Activated CD8-positive, alpha-beta memory T cell treated with anti-CD3 and anti-CD28 coated beads for 36 hours (primary cell): ENCODE measurements around the gene NXF1. TPM values are rescaled to one million over a fixed set of nuclear protein-coding genes. Genes with fewer than 3 reads are reported as not detected.
"Not testable (repeated sequence)": the region's sequence is repeated elsewhere in the genome, so short reads cannot be mapped to it uniquely, and the experiment has no call there.

Experiments
- CTCF ChIA-PET: fragments of 350-600 bp; sonication (Branson Sonifier 250); formaldehyde crosslinking; loops from one replicate; lab custom pipeline; 2021; ENCODE audit warnings: antibody characterized with exemption; lab: Charles Lee
- POLR2A ChIA-PET: fragments of 350-600 bp; sonication (Branson Sonifier 250); formaldehyde crosslinking; loops from one replicate; lab custom pipeline; 2021; ENCODE audit warnings: antibody characterized with exemption; lab: Charles Lee
- total RNA-seq, 2 experiments: library from RNA; stranded (reverse); gene quantifications; one replicate each; pipeline ENCODE4 v1.2.3, GENCODE V29; 2021

The NXF1 gene
- total RNA-seq, 2 experiments from 2014 or later, result 93.1 to 95.4 TPM

DNA sequence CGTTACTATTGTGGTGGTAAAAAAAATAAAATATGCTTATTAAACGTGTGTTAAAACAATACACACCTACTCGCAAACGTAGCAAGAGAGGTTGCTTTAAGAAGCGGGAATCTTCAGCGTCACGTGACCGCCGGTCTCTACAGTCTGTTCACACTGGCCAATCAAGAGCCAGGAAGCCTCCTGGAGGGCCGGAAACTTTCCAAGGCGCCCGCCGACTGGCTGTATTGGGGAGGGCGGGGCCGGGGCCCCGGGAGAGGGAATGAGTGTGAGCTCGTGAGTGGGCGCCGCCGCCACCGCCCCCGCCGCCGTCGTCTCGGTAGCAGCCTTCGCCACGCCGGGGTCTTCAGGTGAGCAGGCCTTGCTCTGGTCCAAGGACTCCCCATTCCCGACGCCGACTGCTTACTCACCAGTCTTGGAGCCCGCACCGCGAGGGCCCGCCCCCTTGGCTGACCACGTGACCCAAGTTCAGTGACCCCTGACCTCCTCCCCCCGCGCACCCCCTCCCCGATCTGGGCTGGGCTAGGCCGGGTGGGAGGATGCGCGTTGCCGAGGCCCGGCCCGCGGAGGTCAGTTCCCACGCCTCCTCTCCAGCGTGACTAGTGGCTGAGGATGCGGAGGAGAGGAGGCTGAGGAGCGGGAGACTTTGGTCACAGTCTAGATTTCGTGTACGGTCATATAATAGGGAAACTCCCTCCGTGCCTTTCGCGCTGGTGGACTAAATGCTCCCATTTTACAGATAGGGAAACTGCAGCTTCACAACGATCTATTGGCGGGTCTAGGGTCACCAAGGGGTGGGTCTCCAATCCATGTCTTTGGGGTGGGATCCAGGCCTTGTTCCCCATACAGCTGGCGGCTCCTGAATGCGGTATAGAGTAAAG is 33.9 kb downstream of the NXF1 start, which contains the start of gene TAF6L:
TSS of gene TAF6L (plus strand) at position 253 of the 878 bp plus-strand sequence. CDS start 4,388 bp downstream, outside the sequence.
- CTCF ChIA-PET, result interaction anchor here (0.6 to 4.9 kb wide), 9 partner anchors 9 to 110 kb away, joined by 3 to 24 read pairs (median 4); partner anchors contain the start of genes HNRNPUL2, POLR2G, SLC3A2 and TMEM179B
- POLR2A ChIA-PET, result interaction anchor here (0.6 to 3.0 kb wide), 8 partner anchors 10 to 116 kb away, joined by 3 to 18 read pairs (median 8); partner anchors contain the start of genes POLR2G and ZBTB3

DNA sequence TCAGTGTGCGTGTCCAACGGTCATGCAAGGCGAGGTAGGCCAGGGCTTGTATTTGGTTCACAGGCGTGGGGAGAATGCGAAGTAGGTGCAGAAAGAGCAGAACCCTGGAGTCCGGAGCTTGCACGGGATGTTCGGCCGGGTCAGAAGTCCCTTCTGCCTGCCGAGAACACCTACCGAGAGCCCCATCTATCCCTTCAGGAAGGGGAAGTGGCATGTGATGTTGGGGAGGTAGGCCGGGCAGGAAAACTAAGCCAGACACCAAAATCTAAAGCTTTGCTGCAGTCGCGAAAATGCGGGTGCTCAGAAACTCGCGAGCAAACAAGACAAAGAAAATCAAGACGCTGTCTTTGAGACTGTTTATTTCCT is 34.5 kb downstream of the NXF1 start:
- CTCF ChIA-PET, result interaction anchor here (0.6 to 4.9 kb wide), 8 partner anchors 9 to 111 kb away, joined by 3 to 24 read pairs (median 4); partner anchors contain the start of genes HNRNPUL2, POLR2G, SLC3A2 and TMEM179B
- POLR2A ChIA-PET, result interaction anchor here (0.6 to 3.0 kb wide), 7 partner anchors 10 to 103 kb away, joined by 3 to 18 read pairs (median 10); partner anchors contain the start of genes POLR2G and ZBTB3

DNA sequence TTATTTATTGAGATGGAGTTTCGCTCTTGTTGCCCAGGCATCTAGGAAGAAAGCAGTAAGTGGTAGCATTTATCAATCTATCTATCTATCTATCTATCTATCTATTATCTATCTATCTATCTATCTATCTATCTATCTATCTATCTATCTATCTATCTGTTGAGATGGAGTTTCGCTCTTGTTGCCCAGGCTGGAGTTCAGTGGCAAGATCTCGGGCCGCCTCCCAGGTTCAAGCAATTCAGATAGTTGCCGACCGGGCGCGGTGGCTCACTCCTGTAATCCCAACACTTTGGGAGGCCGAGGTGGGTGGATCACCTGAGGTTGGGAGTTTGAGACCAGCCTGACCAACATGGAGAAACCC is 44.4 kb downstream of the NXF1 start:
- ChIA-PET POLR2A (interaction anchor here (0.6 to 2.3 kb wide), 3 partner anchors 7 to 95 kb away, joined by 4 to 16 read pairs (median 8); partner anchors contain the start of genes TAF6L and ZBTB3), CTCF (interaction anchor here (2.2 to 4.7 kb wide), 2 partner anchors 10 to 26 kb away, joined by 18 to 27 read pairs; partner anchors contain the start of genes TAF6L and TMEM179B)

DNA sequence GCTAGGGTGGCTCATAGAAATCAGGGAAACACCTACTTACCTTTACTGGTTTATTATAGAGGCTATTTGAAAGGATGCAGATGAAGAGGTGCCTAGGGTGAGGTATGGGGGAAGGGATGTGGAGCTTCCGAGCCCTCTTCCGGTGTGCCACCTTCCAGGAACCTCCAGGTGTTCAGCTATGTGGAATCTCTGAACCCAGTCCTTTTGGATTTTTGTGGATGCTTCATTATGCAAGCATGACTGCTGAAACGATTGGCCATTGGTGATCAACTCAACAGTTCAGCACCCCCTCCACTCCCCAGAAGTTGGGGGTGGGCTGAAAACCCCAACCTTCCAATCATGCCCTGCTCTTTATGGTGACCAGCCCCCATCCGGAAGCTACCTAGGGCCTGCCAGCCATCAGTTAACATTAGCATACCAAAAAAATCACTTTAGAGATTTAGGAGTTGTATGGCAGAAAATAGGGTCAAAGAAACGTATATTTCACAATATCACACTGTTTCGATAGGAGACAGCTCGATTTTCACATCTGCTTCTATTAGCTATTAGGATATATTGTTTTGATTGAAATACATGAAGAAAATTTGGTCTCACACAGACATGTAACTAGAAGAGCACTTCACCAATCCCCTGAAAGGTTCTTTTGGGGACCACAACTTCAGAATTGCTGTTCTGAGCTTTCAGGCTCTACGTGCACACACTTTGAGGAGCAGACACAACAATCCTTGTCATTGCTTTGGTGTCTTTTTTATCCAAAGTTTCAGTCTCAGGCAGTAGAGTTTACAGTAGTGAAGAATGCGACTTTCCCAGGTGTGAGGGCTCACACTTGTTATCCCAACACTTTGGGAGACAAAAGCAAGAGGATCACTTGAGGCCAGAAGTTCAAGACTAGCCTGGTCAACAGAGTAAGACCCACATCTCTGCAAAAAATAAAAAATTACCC is 47.1 kb downstream of the NXF1 start:
- CTCF ChIA-PET, result interaction anchor here (0.8 to 1.3 kb wide), 2 partner anchors 16 to 28 kb away, joined by 3 to 4 read pairs; no protein-coding TSS in a partner anchor
- POLR2A ChIA-PET, result no interaction called here

DNA sequence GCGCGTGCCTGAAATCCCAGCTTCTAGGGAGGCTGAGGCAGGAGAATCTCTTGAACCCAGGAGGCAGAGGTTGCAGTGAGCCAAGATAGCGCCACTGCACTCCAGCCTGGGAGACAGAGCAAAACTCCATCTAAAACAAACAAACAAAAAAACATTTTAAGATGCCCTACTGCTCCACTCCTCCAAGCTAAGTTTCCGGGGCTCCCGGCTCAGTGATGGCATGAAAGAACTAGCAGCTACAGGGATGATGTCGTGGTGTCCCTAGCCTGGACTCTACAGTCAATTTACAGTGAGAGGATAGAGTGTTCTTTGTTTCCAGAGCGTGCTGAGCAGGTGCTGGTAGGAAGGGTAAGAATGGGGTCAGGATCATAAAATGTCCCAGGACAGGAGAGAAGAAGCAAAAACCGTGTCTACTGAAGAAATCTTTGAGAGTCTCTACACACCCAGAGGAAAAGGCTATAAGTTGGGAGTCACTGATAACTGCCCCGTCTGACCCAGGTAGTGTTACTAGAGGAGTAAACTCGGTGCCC is 50.1 kb downstream of the NXF1 start:
- POLR2A ChIA-PET, result interaction anchor here (0.7 to 1.7 kb wide), 2 partner anchors 26 to 77 kb away, joined by 5 to 8 read pairs; partner anchors contain the start of gene TEX54
- CTCF ChIA-PET, result interaction anchor here (0.6 to 1.3 kb wide), 3 partner anchors 29 to 371 kb away, joined by 3 read pairs; no protein-coding TSS in a partner anchor

DNA sequence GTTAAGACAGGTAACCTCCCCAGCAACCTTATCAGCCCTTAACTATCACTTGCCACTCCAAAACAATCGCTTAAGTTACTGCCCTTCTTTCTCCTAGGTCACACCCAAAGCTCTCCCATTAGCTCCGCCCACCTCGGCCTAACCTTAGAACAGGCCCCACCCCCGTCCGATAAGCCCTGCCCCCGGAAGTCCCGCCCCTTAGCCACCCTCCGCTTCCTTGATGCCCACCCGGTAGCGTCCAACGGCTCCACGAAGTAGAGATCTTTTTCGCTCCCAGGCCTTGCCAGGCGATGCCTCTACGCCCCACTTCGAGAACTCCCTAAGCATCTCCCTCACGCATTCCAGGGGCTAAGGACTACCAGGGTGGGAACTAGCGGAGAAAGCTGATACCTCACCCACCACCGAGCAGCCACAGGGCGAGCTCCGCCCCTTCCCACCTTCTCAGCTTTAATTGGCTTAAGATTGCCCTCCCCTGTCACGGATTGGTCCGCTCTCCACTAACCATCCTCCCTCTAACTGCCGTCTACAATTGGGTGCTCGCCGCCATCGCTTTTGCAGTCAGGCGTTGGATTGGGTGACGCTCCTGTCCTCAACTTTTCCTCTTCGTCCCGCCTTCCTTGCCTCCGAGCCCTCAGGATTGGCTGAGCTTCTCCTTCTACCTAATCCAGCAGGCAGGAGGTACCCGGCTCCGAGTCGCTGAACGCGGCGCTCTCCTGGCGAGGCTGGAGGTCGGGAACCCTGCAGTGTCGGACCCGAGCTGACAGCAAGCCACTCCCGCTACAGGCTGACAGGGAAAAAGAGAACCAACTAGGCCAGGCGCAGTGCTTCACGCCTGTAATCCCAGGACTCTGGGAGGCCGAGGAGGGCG is 51.3 kb downstream of the NXF1 start, which contains the start of gene ZBTB3:
TSS of gene ZBTB3 (minus strand) at position 425 of the 868 bp plus-strand sequence. CDS start 496 bp downstream, outside the sequence.
- POLR2A ChIA-PET, result interaction anchor here (0.6 to 2.1 kb wide), 20 partner anchors 8 to 162 kb away, joined by 3 to 18 read pairs (median 6); partner anchors contain the start of genes C11orf98, CSKMT, HNRNPUL2 and LBHD1
- CTCF ChIA-PET, result interaction anchor here (0.5 to 3.0 kb wide), 7 partner anchors 27 to 152 kb away, joined by 3 to 13 read pairs (median 3); partner anchors contain the start of gene HNRNPUL2

DNA sequence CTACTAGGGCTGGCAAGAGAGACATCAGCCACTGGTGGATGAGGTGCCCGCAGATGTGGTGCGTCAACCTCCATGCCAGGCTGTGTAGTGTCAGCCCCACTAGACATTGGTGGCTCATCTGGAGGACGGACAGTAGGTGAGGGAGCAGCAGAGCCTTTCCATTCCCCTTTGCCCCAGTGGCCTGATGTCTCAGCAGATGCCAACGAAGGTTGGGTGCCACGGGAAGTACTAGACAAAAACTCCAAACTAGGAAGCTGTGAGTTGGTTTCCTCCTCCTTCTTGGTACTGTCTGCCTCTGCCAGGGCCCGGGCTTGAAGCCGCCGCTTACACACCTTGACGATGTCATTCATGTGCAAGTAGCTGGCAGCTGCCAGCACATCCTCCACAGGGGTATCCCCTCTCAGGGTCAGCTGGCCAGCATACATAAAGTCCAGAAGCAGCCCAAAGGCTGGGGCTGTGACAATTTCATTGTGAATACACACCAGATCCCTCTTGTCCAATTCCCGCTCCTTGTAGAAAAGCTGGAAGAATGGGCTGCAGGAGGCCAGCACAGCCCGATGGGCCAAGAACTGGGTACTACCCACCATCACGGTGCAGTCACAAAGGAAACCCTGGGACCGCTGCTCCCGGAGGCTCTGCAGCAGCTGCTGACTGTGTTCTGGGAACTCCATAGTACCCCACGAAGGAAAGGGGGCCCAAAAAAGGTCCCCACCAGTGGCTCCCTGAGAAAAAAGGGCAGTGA is 52.1 kb downstream of the NXF1 start:
- POLR2A ChIA-PET, result interaction anchor here (0.6 to 2.1 kb wide), 15 partner anchors 9 to 162 kb away, joined by 3 to 18 read pairs (median 6); partner anchors contain the start of genes C11orf98, CSKMT, HNRNPUL2 and LBHD1
- CTCF ChIA-PET, result interaction anchor here (0.9 to 3.0 kb wide), 5 partner anchors 26 to 153 kb away, joined by 3 to 13 read pairs (median 3); partner anchors contain the start of gene HNRNPUL2

DNA sequence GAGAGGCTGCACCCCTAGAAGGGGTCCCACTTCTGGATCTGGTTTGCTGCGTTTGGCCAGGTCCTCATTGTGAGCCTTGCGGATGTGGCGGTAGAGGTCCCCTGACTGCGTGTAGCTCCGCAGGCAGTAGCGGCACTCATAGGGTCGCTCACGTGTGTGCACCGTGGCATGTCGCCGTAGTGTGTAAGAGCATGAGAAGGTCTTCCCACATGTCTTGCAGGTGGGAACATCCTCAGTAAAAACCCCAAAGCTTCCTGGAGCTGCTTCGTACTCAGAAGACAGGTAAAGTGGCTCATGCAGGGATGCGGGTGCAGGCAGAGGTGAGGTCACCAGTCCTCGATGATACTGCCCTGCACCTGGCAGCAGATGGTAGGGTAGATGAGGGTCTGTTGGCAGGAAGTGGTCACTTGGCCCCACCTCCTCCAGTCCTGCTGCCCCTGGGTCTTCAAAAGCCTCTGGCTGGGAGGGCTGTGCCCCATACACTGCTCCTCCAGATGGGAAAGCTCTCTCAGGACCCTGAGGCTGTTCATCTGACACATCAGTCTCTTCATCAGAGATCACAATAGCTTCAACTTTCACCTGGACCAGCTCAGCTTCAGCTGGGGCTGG is 53.0 kb downstream of the NXF1 start:
- POLR2A ChIA-PET, result interaction anchor here (0.5 to 0.7 kb wide), 2 partner anchors 64 to 196 kb away, joined by 3 to 9 read pairs; no protein-coding TSS in a partner anchor
- CTCF ChIA-PET, result interaction anchor here (1.6 to 3.0 kb wide), 2 partner anchors 10 to 34 kb away, joined by 4 to 13 read pairs; partner anchors contain the start of gene POLR2G

DNA sequence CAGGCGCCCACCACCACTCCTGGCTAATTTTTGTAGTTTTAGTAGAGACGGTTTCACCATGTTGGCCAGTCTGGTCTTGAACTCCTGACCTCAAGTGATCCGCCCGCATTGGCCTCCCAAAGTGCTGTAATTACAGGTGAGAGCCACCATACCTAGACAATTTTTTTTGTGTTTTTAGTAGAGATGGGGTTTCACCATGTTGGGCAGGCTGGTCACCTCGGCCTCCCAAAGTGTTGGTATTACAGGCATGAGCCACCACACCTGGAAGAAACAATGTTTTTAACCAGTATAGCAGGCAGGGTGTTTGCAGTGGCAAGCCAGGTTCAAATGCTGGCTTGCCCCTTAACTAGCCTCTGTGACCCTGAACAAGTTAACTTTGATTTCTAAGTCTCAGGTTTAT is 55.3 kb downstream of the NXF1 start:
- CTCF ChIA-PET, result interaction anchor here (1.1 kb wide), 1 partner anchor 17 kb away, joined by 3 read pairs; no protein-coding TSS in a partner anchor

DNA sequence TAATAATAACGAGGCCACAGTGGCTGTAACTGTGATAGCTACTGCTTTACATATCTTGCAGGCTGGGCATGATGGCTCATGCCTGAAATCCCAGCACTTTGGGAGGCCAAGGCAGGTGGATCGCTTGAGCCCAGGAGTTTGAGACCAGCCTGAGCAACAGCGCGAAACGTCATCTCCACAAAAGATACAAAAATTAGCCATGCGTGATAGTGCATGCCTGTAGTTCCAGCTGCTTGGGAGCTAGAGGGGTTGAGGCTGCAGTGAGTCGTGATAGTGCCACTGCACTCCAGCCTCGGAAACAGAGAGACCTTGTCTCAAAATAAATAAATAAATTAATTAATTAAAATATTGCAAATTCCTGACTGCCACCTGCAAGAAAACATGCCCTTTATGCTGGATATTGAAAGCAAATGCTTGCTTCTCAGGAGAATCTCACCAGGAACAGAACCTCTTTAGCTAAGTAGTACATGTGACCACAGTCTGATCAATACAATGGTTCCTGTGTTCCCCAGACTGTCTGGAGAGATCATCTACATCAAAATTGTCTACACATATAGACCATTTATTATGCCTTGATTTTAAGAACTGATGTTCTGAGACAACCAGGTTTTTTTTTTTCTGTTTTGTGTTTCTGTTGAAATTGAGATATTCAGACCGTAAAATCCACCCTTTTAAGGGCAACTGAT is 57.6 kb downstream of the NXF1 start:
- CTCF ChIA-PET, result interaction anchor here (0.6 to 1.0 kb wide), 3 partner anchors 23 to 193 kb away, joined by 3 to 4 read pairs (median 3); partner anchors contain the start of gene TAF6L

More for the DNA sequence above, 55.3 kb downstream of the NXF1 start:
- POLR2A ChIA-PET, result not testable (repeated sequence)

More for the DNA sequence above, 57.6 kb downstream of the NXF1 start:
- POLR2A ChIA-PET, result no interaction called here

Other genes with a start within 250 kb of the NXF1 start
- gene EEF1G, start 231.5 kb downstream of the NXF1 start, total RNA-seq, result 1,000 to 10,000 TPM; 1,860 to 1,862 TPM
- 10 to 100 TPM; 30.9 to 33.0 TPM for gene TUT1, start 213.9 kb downstream of the NXF1 start, total RNA-seq
- 100 to 1,000 TPM; 214 to 216 TPM for gene MTA2, start 203.6 kb downstream of the NXF1 start, total RNA-seq
- 100 to 1,000 TPM; 126 to 131 TPM for gene EML3, start 192.7 kb downstream of the NXF1 start, total RNA-seq
- gene ROM1, start 192.2 kb downstream of the NXF1 start, total RNA-seq, result 1 to 10 TPM; 3.0 to 3.2 TPM
- 10 to 100 TPM; 72.5 to 77.8 TPM for gene B3GAT3, start 183.5 kb downstream of the NXF1 start, total RNA-seq
- gene GANAB, start 158.8 kb downstream of the NXF1 start, total RNA-seq, result 100 to 1,000 TPM; 214 to 215 TPM
- gene INTS5, start 152.1 kb downstream of the NXF1 start, total RNA-seq, result 10 to 100 TPM; 43.9 to 44.5 TPM
- 100 to 1,000 TPM; 160 to 172 TPM for gene C11orf98, start 140.2 kb downstream of the NXF1 start, total RNA-seq
- gene CSKMT, start 140.1 kb downstream of the NXF1 start, total RNA-seq, result 10 to 100 TPM; 46.9 to 51.0 TPM
- 1 to 10 TPM; 5.3 to 6.0 TPM for gene UQCC3, start 133.8 kb downstream of the NXF1 start, total RNA-seq
- gene LBHD1, start 133.2 kb downstream of the NXF1 start, total RNA-seq, result 10 to 100 TPM; 21.3 to 24.6 TPM
- gene UBXN1, start 126.4 kb downstream of the NXF1 start, total RNA-seq, result 100 to 1,000 TPM; 129 TPM
- gene LRRN4CL, start 115.9 kb downstream of the NXF1 start, total RNA-seq, result under 1 TPM; 0.10 to 0.13 TPM
- gene BSCL2, start 98.0 kb downstream of the NXF1 start, total RNA-seq, result 10 to 100 TPM; 32.9 to 39.1 TPM
- gene GNG3, start 97.8 kb downstream of the NXF1 start, total RNA-seq, result not detected
- 10 to 100 TPM; 56.2 to 61.9 TPM for gene HNRNPUL2, start 78.0 kb downstream of the NXF1 start, total RNA-seq
- gene TTC9C, start 77.0 kb downstream of the NXF1 start, total RNA-seq, result 10 to 100 TPM; 31.6 to 33.2 TPM
- gene ZBTB3, start 51.3 kb downstream of the NXF1 start, total RNA-seq, result 1 to 10 TPM; 9.3 to 9.8 TPM
- 100 to 1,000 TPM; 137 to 146 TPM for gene POLR2G, start 43.9 kb downstream of the NXF1 start, total RNA-seq
- 10 to 100 TPM; 17.5 to 18.6 TPM for gene TAF6L, start 34.0 kb downstream of the NXF1 start, total RNA-seq
- 10 to 100 TPM; 36.1 to 42.7 TPM for gene TMEM179B, start 18.0 kb downstream of the NXF1 start, total RNA-seq
- gene TMEM223, start 13.4 kb downstream of the NXF1 start, total RNA-seq, result 10 to 100 TPM; 12.4 to 13.1 TPM
- gene STX5, start 26.6 kb upstream of the NXF1 start, total RNA-seq, result 10 to 100 TPM; 24.9 to 27.0 TPM
- gene TEX54, start 27.4 kb upstream of the NXF1 start, total RNA-seq, result 1 to 10 TPM in 1 of 2 experiments, not detected in 1; 1.4 TPM
- 100 to 1,000 TPM; 122 to 124 TPM for gene WDR74, start 34.1 kb upstream of the NXF1 start, total RNA-seq
- gene SLC3A2, start 75.5 kb upstream of the NXF1 start, total RNA-seq, result 100 to 1,000 TPM; 443 to 455 TPM
- gene CHRM1, start 115.9 kb upstream of the NXF1 start, total RNA-seq, result not detected
- not detected for gene SLC22A6, start 179.5 kb upstream of the NXF1 start, total RNA-seq
- gene SLC22A8, start 210.4 kb upstream of the NXF1 start, total RNA-seq, result not detected